ENCODE data around the gene BABAM2.

- TF ChIP-seq, protein P1, sequence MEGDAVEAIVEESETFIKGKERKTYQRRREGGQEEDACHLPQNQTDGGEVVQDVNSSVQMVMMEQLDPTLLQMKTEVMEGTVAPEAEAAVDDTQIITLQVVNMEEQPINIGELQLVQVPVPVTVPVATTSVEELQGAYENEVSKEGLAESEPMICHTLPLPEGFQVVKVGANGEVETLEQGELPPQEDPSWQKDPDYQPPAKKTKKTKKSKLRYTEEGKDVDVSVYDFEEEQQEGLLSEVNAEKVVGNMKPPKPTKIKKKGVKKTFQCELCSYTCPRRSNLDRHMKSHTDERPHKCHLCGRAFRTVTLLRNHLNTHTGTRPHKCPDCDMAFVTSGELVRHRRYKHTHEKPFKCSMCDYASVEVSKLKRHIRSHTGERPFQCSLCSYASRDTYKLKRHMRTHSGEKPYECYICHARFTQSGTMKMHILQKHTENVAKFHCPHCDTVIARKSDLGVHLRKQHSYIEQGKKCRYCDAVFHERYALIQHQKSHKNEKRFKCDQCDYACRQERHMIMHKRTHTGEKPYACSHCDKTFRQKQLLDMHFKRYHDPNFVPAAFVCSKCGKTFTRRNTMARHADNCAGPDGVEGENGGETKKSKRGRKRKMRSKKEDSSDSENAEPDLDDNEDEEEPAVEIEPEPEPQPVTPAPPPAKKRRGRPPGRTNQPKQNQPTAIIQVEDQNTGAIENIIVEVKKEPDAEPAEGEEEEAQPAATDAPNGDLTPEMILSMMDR (conservative IDR thresholded peaks at IDR 0.05) = no peak
- no peak for TF ChIP-seq EZH2 (IDR thresholded peaks at IDR 0.05; ENCODE audit: low read depth)
Observed at GRCh38 chr2:27886322-27886721, 4.2 kb upstream of the BABAM2 start.
